ENCODE results near the gene CXCL8.
"Not testable (repeated sequence)": the region's sequence is repeated elsewhere in the genome, so short reads cannot be mapped to it uniquely, and the experiment has no call there.

Gene CXCL8
- 5.4 to 7,976 (median 93.3) reads per million in 17 experiments for total RNA-seq

DNA sequence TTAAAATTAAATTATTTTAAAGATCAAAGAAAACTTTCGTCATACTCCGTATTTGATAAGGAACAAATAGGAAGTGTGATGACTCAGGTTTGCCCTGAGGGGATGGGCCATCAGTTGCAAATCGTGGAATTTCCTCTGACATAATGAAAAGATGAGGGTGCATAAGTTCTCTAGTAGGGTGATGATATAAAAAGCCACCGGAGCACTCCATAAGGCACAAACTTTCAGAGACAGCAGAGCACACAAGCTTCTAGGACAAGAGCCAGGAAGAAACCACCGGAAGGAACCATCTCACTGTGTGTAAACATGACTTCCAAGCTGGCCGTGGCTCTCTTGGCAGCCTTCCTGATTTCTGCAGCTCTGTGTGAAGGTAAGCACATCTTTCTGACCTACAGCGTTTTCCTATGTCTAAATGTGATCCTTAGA, at the start of gene CXCL8:
CXCL8 (plus strand) TSS at position 217 of the 426 bp plus-strand sequence; CDS start at position 307, 90 bp downstream.
- DNase-seq, result peak; percentile 72 to 84 (median 76)

- DNase-seq, result not testable (repeated sequence)
These were observed 49.2 kb upstream of the CXCL8 start for GRCh38 chr4:73691201-73691600.

DNA sequence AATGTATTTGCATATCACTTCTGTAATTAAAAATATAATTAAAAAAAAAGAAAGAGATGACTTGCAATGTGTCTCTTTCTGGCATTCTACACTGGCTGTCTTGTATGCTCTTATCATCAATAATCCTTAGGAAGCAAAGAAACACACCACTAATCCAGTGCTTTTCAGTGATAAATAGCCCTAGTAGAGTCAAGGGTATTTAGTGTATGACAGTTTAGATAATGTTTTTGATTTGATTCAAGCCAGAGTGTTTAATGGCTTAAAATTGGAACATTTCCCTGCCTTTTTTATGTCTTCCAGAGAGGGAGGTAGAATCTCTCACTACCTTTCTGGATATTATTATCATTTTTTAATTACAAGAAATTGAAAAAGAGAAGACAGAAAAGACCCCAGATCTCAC, 48.6 kb upstream of the CXCL8 start:
- no peak for DNase-seq

DNA sequence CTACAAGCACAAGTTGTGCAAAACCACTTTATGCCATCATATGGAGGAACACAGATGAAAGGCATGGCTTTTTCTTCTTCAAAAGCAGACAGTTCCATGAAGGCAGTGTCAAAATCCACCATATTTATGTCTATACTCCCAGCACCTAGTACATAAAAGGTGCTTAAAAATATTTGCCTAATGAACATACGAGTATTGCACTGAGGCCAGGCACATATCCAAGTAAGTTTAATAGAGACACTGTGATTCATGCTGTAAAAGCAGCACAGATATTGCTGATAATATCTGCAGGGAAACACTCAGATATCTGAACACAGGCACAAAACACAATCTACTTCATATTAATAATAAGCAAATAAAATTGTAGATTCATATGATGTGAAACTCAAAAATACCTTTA, 48.1 kb upstream of the CXCL8 start:
- DNase-seq, result no peak

DNA sequence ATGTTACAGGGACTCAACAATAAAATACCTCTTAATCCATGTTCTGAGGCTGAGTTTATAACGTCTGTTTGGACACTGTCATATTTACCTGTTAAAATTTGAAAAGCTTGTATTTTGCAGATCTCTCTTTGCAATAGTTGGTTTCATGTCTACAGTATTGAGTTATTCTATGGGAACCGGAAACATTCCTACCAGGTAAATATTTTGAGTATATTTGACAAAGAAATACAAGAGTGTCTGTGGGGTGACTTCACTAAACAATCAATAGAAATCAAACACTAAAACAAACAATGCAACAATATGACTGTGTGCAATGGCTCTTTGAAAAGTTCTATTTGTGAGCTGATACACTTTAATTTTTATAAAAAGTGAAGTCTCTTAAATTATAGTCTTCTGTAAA, 47.7 kb upstream of the CXCL8 start:
- no peak for DNase-seq

- no peak for DNase-seq
These were observed 46.6 kb upstream of the CXCL8 start for GRCh38 chr4:73693811-73694210.

- DNase-seq, result peak; percentile 15 to 51 (median 48)
These were observed 42.2 kb upstream of the CXCL8 start for GRCh38 chr4:73698217-73698616.

DNA sequence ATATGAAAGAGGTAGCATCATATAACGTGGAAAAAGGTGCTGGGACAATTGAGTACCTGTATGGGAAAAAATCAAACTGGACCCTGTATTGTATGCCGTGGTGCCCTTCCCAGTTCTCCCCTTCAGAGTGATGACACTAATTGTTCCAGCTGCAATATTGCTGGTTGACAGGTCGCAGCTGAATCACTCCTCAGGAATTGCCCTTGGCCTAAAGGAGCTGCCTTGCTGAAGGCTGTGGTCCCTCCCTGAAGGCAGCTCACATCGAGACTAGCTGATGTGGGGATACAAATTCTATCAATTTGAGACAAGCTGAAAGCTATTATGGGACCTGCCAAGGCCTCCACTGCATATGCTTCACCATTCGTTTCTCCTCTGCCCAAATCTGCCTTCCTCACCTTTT, 39.3 kb upstream of the CXCL8 start:
- no peak for DNase-seq

GRCh38 chr4:73702796-73703287, 37.5 kb upstream of the CXCL8 start:
- no peak for DNase-seq

DNA sequence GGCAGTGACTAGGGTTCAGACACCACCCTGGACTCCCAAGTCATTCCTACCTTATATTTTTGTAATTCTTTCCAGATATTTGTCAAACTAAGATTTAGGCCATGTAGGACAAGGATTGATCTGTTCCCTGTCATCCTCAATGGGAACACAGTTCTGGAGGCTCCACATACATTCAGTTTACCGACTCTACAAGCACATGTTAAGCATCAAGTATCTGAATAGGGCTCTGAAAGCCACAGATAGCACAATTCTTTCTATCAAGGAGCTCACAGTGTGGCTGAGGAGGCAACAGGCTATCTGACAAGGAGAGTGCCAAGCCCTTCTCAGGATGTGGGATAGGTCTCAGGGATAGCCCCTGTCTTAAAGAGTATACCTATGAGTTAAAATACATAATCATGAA, 37.0 kb upstream of the CXCL8 start:
- no peak for DNase-seq

DNA sequence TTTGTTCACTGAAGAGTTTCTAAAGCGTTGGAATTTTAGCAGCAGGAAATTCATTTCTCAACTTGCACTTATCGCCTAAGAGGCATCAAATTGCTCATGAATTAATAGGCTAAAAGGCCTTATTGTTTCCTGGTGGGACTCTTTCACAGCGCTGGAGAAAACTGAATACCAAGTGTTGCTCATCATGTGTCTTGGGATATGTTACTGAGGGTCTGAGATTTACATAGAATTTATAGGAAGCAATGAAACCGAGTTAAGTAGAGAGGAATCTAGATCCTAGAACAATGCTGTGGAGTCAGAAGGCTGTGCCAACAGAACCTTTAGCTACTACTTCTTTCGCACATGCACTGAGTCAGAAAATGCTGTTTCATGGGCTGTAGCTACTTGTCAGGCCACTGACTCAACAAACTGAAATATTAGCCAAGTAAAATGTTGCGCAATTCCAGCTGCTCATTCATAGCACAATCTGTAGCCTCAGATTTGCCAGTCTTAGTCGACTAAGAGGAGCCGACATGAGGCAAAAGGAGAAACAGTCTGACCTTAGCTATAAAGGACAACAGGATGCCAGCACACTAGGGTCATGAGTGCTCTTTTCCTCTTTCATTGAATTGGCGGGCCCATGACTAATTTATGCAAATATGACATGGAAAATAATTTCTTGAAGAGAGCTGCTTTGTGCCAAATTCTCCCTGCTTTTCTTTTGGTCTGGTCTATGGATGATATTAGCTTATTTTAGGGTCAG, 35.9 kb upstream of the CXCL8 start:
- peak; percentile 88 to 100 (median 97) for DNase-seq

DNA sequence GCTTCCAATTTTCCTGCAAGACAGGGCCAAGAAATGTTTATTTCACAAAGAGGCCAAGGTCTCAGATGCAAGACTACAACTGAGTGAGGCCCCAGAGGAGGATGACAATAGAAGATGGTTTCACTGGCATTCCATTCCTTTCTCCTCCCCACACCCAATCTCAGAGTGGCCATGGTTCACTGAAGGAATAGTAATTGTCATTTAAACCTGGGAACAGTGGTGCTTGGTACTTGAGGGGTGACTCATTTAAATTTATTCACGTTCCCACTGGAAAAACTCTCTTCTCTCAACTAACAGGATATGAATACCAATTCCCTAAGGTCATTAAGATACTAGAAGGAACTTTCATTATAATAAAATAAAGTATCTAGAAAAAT, 35.3 kb upstream of the CXCL8 start:
- DNase-seq, result no peak

DNA sequence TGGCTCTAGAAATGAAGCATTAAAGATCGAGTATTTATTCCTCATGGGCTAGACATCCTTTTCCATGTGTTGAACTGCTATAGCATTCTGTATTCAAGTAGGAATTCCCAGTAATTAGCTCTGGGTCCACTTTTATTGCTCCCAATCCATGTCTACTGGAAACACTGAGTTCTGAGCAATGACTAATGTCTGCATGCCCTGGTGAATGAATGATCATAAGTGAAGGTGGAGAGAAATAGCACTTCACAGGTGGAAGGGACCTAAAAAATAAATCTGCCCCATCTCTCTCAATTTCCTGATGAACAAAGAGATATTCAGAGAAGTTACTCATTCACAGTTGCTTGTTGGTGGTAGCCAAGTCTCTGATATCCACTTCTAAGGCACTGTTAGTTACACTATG, 34.6 kb upstream of the CXCL8 start:
- no peak for DNase-seq

DNA sequence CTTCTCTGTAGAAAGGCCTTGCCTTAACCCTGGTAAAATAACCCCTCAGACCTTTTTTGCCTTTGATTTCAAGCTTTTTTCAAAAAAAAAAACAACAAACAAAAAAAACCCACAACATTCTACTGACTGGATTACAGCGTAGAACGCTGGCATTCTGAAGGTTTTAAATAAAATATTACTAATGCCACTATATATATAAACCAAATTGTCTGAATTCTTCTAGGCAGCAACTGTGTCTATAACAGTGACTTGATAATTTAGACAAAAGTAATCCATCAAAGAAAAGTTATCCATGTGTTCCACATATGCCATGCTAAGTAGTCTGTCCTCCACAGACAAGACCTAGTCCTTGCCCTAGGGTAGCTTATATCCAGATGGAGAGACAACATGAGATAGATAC, 33.6 kb upstream of the CXCL8 start:
- DNase-seq, result no peak

GRCh38 chr4:73707269-73707875, 33.0 kb upstream of the CXCL8 start:
- DNase-seq, result no peak

GRCh38 chr4:73707918-73708577, 32.3 kb upstream of the CXCL8 start:
- DNase-seq, result peak; percentile 60 to 80 (median 74)

DNA sequence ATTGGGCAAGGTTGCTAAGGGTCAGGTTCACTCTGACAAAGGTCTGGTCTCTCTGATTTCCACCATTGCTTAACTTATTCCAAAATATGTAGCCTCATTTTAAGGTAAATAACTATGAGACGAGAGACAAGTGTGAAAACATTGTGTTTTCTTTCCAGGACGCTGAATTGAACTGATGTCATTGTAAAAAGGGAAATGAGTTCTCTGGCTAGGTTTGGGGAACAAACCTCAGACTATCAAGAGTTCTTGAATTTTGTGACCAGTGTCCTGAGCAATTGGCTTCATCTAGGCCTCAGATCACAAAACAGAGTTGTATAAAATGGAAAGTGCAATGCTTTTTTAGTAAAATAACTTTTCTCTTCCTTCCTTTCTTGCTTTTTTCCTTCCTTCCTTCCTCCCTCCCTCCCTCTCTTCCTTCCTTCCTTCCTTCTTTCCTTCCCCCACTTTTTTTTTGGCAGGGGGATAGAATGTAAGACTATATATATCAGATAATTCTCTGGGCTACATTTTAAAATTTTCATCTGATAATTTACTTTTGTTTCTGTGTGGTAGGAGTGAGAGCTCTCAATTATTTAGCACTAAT, 30.8 kb upstream of the CXCL8 start:
- peak; percentile 42 to 80 (median 66) for DNase-seq

DNA sequence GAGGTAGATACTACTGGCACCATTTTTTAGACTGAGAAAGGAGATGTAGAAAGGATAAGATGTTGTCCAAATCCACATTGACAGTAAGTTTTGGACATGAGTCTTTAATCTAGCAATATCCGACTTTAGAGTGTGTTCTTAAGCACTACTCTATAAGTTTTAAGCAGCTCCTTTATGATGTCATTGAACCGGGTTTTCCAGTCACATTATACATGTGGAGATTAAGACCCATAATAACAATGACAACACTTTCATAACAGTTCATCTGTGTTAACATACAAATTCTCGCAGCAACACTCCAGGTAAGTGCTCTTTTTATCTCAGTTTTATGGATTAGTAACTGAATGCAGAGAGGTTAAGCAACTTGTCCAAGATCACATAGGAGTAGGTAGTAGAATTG, 30.3 kb upstream of the CXCL8 start:
- DNase-seq, result no peak

- no peak for DNase-seq
These were observed 28.4 kb upstream of the CXCL8 start for GRCh38 chr4:73711989-73712388.

DNA sequence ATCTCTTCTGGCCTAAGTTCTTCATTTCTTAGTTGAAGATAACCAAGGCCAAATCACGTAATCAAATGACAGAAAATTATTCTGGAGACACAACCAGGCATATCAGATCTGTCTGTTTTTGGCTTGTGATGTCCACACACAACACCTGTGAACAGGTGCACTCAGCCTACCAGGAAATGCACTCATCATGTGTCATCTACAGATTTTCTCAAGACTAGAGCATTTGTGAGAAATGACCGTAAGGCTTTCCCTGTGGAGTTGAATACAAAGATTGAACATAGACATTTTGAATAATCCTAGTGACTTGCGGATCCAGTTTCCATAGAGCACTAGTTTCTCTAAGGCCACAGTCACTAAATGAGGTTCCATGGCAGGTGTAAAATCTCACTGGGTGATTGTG, 26.7 kb upstream of the CXCL8 start:
- DNase-seq, result no peak

DNA sequence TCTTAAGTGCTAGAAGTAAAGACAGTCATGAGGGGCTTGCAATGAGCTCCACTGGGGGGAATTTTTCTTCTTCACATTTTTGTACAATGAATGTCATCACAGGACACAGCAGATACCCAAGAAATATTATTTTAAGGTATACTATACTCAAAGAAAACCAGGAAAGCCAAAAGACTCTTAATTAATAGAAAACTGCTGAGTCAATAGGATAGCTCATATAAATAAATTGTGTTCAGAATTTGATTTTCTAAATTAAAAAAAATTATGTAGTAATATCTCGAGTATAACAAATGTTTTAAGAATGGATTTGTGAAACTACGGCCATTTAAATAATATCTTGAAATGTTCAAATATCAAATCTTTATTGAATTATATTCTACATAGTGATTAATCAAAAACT, 25.7 kb upstream of the CXCL8 start:
- DNase-seq, result no peak

DNA sequence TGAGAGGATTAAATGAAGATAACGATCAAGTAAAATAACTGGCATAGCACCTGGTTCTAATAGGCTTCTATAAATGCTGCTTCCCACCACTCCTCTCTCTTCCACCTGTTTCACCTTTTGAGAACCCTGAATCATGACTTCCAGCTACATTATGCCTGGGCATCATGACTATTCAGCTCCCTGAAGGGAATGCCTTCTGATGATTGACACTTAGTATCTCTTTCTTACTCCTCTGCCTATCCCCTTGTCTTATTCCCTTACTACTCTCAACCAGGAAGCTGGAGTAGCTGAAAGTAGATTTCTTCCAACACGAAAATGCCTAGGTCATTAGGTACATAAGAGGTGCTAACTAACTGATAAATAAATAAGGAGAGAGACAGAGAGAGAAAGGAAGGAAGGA, 24.7 kb upstream of the CXCL8 start:
- no peak for DNase-seq
